Neural cell (in vitro differentiated cells): ENCODE results near the gene ARGLU1.

Source experiments
- CTCF ChIP-seq: fragments of 450-650 bp; IDR thresholded peaks from 2 replicates; pipeline ENCODE4 v1.5.1; 2014; ENCODE audit warnings: antibody characterized with exemption, mild to moderate bottlenecking, moderate library complexity; ENCODE audit not compliant: poor library complexity, severe bottlenecking
- EZH2 ChIP-seq: fragments of 200-600, 300-800 bp; shearing (Covaris generic), sonication (generic); IDR thresholded peaks from 2 replicates; pipeline ENCODE4 v1.6.1; 2014; ENCODE audit warnings: antibody characterized with exemption, low read length, borderline replicate concordance, mild to moderate bottlenecking; ENCODE audit not compliant: insufficient read depth, poor library complexity, severe bottlenecking
- POLR2AphosphoS5 ChIP-seq: IDR thresholded peaks from 2 replicates; pipeline ENCODE4 v1.6.1; 2012
- RAD21 ChIP-seq: fragments of 450-650 bp; conservative IDR thresholded peaks from 2 replicates; pipeline ENCODE4 v1.6.1; 2014; ENCODE audit warnings: antibody characterized with exemption, mild to moderate bottlenecking, moderate library complexity
- SMC3 ChIP-seq: fragments of 450-650 bp; conservative IDR thresholded peaks from 2 replicates; pipeline ENCODE4 v1.6.1; 2014; ENCODE audit warnings: antibody characterized with exemption, mild to moderate bottlenecking, moderate library complexity; ENCODE audit not compliant: poor library complexity
- TAF1 ChIP-seq: IDR thresholded peaks from 2 replicates; pipeline ENCODE4 v1.6.1; 2012; ENCODE audit warnings: low read depth

DNA sequence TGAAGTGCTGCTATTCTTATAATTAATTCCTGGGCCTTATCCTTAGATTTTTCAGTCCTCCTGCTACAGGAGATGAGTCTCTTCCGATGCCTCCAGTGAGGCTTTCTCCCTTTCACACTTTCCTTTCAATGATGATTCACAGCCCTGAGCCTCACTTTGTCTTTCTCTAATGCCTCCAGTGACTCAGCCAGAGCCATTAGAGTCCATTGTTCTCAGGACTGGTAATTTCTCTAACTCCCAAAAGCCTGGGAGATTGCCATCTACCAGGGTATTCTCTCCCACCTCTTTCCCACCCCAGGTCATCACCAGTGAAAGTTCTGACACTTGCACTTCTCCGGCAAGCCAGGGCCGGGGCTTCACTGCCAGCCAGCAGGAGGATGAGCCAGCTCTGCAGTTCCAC, 49.6 kb upstream of the ARGLU1 start:
- TF ChIP-seq SMC3 (no peak), POLR2AphosphoS5 (no peak), RAD21 (no peak), CTCF (no peak), EZH2 (no peak), TAF1 (no peak)
